ENCODE measurements around the gene PACRG.

PACRG gene

GRCh38 chr6:162798546-162799266, 70.9 kb downstream of the PACRG start:
- no peak for DNase-seq

GRCh38 chr6:162814426-162814973, 86.7 kb downstream of the PACRG start:
- no peak for DNase-seq

GRCh38 chr6:162817196-162817595, 89.4 kb downstream of the PACRG start:
- DNase-seq: no peak

GRCh38 chr6:162819284-162819683, 91.5 kb downstream of the PACRG start:
- no peak for DNase-seq

GRCh38 chr6:162821102-162821501, 93.3 kb downstream of the PACRG start:
- DNase-seq: no peak

- no peak for DNase-seq
Observed at GRCh38 chr6:162825597-162825996, 97.8 kb downstream of the PACRG start.

GRCh38 chr6:162829013-162829742, 101.4 kb downstream of the PACRG start:
- DNase-seq: no peak

GRCh38 chr6:162833776-162834175, 106.0 kb downstream of the PACRG start:
- no peak for DNase-seq

GRCh38 chr6:162845972-162846371, 118.2 kb downstream of the PACRG start:
- DNase-seq: no peak

GRCh38 chr6:162846723-162847122, 118.9 kb downstream of the PACRG start:
- no peak for DNase-seq

GRCh38 chr6:162849269-162849668, 121.5 kb downstream of the PACRG start:
- DNase-seq: no peak

- DNase-seq: no peak
Observed at GRCh38 chr6:162852192-162852591, 124.4 kb downstream of the PACRG start.

GRCh38 chr6:162852840-162853577, 125.2 kb downstream of the PACRG start:
- no peak for DNase-seq

- DNase-seq: no peak
Observed at GRCh38 chr6:162854228-162854627, 126.5 kb downstream of the PACRG start.

- no peak for DNase-seq
Observed at GRCh38 chr6:162854734-162855191, 127.0 kb downstream of the PACRG start.

GRCh38 chr6:162856885-162857284, 129.1 kb downstream of the PACRG start:
- peak; percentile 20 for DNase-seq

GRCh38 chr6:162857326-162857725, 129.6 kb downstream of the PACRG start:
- no peak for DNase-seq

- no peak for DNase-seq
Observed at GRCh38 chr6:162862462-162862861, 134.7 kb downstream of the PACRG start.

GRCh38 chr6:162862941-162863340, 135.2 kb downstream of the PACRG start:
- DNase-seq: no peak

GRCh38 chr6:162863821-162864220, 136.0 kb downstream of the PACRG start:
- no peak for DNase-seq

- DNase-seq: no peak
Observed at GRCh38 chr6:162864911-162865310, 137.1 kb downstream of the PACRG start.

GRCh38 chr6:162866656-162867055, 138.9 kb downstream of the PACRG start:
- DNase-seq: no peak

GRCh38 chr6:162868397-162868796, 140.6 kb downstream of the PACRG start:
- DNase-seq: no peak

Measured in NCI-H2081 treated with DMSO at 0.1 percent for 48 hours (cell line).